Measurements from ENCODE around the gene TNFSF8.

TNFSF8 gene

GRCh38 chr9:114899461-114899860 lies 30.9 kb downstream of the TNFSF8 start:
- H3K9me3 ChIP-seq (ENCODE audit: control insufficient read depth, insufficient read depth, low read depth, low read length): no peaks in the 10 kb centered on the region
- CTCF ChIA-PET: interaction anchor here (0.9 to 2.1 kb wide), 6 partner anchors 11 to 219 kb away, joined by 3 to 10 read pairs (median 6); no protein-coding TSS in a partner anchor
- H3K27ac ChIP-seq (ENCODE audit: extremely low read depth, low read depth, low read length): no peak overlapping the region
- no peaks in the 10 kb centered on the region for H3K36me3 ChIP-seq (ENCODE audit: control insufficient read depth in 2 of 2, insufficient read depth in 1 of 2, low read length in 2 of 2)
- POLR2A ChIA-PET: interaction anchor here (0.7 kb wide), 2 partner anchors 66 to 164 kb away, joined by 4 to 6 read pairs; no protein-coding TSS in a partner anchor
- no peaks in the 10 kb centered on the region for H3K4me1 ChIP-seq (ENCODE audit: control insufficient read depth, insufficient read depth, low read length)
- H3K4me3 ChIP-seq (ENCODE audit: low read depth, low read length): no peak overlapping the region
- TF ChIP-seq SCRT1 (tag by site-specific recombination; IDR thresholded peaks at IDR 0.05; ENCODE audit: borderline replicate concordance) (no peak), ZNF548 (tag by site-specific recombination; IDR thresholded peaks at IDR 0.05) (no peak)

GRCh38 chr9:114898741-114899140 lies 31.6 kb downstream of the TNFSF8 start:
- Histone ChIP-seq H3K27ac (ENCODE audit: extremely low read depth, low read depth, low read length) (no peak overlapping the region), H3K36me3 (ENCODE audit: control insufficient read depth in 2 of 2, insufficient read depth in 1 of 2, low read length in 2 of 2) (no peaks in the 10 kb centered on the region), H3K9me3 (ENCODE audit: control insufficient read depth, insufficient read depth, low read depth, low read length) (no peaks in the 10 kb centered on the region), H3K4me1 (ENCODE audit: control insufficient read depth, insufficient read depth, low read length) (no peaks in the 10 kb centered on the region), H3K4me3 (ENCODE audit: low read depth, low read length) (no peak overlapping the region)
- ChIA-PET CTCF (interaction anchor here (1.2 to 2.1 kb wide), 5 partner anchors 8 to 160 kb away, joined by 3 to 9 read pairs (median 7); no protein-coding TSS in a partner anchor), POLR2A (no interaction called here)
- TF ChIP-seq PRDM6 (tag by site-specific recombination; IDR thresholded peaks at IDR 0.05) (no peak), ZNF560 (tag by site-specific recombination; IDR thresholded peaks at IDR 0.05; ENCODE audit: borderline replicate concordance) (no peak), ZSCAN5A (tag by site-specific recombination; IDR thresholded peaks at IDR 0.05) (no peak), GFI1B (tag by site-specific recombination; IDR thresholded peaks at IDR 0.05) (no peak), ZNF341 (tag by site-specific recombination; IDR thresholded peaks at IDR 0.05; ENCODE audit: low read depth) (no peak), WT1 (tag by site-specific recombination; IDR thresholded peaks at IDR 0.05) (no peak), ZNF518A (tag by site-specific recombination; conservative IDR thresholded peaks at IDR 0.05; ENCODE audit: low read depth) (no peak), ZNF692 (tag by site-specific recombination; IDR thresholded peaks at IDR 0.05) (no peak), ZNF610 (tag by site-specific recombination; IDR thresholded peaks at IDR 0.05; ENCODE audit: borderline replicate concordance) (no peak), ZNF48 (tag by site-specific recombination; IDR thresholded peaks at IDR 0.05) (no peak), ZNF391 (tag by site-specific recombination; IDR thresholded peaks at IDR 0.05; ENCODE audit: borderline replicate concordance, low read depth) (no peak), PRDM4 (tag by site-specific recombination; IDR thresholded peaks at IDR 0.05) (no peak), ZBTB10 (tag by site-specific recombination; IDR thresholded peaks at IDR 0.05) (no peak), ZNF184 (tag by site-specific recombination; IDR thresholded peaks at IDR 0.05) (no peak), ZBTB8A (tag by site-specific recombination; IDR thresholded peaks at IDR 0.05) (no peak)
